ENCODE data around the gene WIPF3.
A peak's percentile ranks its signal among the peaks of the same experiment; 100 is the strongest.

The WIPF3 gene

GRCh38 chr7:29891766-29892165, 85.5 kb downstream of the WIPF3 start:
- Histone ChIP-seq H3K4me3 (ENCODE audit: low read length in 2 of 2) (no peak overlapping the region), H3K27me3 (ENCODE audit: control insufficient read depth in 1 of 2, insufficient read depth in 2 of 2, low read length in 2 of 2) (no peaks in the 10 kb centered on the region), H3K9ac (ENCODE audit: low read length in 2 of 2) (no peak overlapping the region), H3K4me1 (ENCODE audit: control insufficient read depth, insufficient read depth, low read length) (peaks cover 17% of the 10 kb centered on the region), H3K9me3 (ENCODE audit: control insufficient read depth in 2 of 2, low read length in 2 of 2) (no peaks in the 10 kb centered on the region), H3K36me3 (ENCODE audit: control insufficient read depth in 2 of 2, insufficient read depth in 2 of 2, low read length in 2 of 2) (no peaks in the 10 kb centered on the region), H3K27ac (ENCODE audit: low read length) (no peak overlapping the region)

DNA sequence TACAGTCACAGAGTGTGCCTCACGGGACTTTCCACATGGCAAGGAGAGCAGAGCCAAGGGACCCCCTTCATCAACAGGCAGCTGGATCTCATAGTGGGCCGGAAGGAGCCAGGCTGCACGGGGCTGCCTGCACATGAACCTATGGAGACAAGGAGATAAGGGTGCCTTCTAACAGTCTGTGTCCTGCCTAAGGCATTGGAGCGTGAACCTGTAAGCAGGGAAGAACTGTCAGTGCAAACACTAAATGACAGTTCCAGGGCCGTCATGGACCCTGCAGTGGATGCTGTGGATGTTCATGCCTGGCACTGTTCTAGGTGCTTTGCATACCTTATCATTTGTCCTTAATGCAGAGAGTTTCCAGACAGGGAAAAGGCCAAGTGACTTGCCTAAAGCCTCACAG, 85.9 kb downstream of the WIPF3 start:
- Histone ChIP-seq H3K4me1 (ENCODE audit: control insufficient read depth, insufficient read depth, low read length) (peaks cover 17% of the 10 kb centered on the region), H3K9me3 (ENCODE audit: control insufficient read depth in 2 of 2, low read length in 2 of 2) (no peaks in the 10 kb centered on the region), H3K9ac (ENCODE audit: low read length in 2 of 2) (no peak overlapping the region), H3K27ac (ENCODE audit: low read length) (no peak overlapping the region), H3K36me3 (ENCODE audit: control insufficient read depth in 2 of 2, insufficient read depth in 2 of 2, low read length in 2 of 2) (no peaks in the 10 kb centered on the region), H3K27me3 (ENCODE audit: control insufficient read depth in 1 of 2, insufficient read depth in 2 of 2, low read length in 2 of 2) (no peaks in the 10 kb centered on the region), H3K4me3 (ENCODE audit: low read length in 2 of 2) (no peak overlapping the region)

- Histone ChIP-seq H3K4me1 (ENCODE audit: control insufficient read depth, insufficient read depth, low read length) (peaks cover 17% of the 10 kb centered on the region), H3K36me3 (ENCODE audit: control insufficient read depth in 2 of 2, insufficient read depth in 2 of 2, low read length in 2 of 2) (no peaks in the 10 kb centered on the region), H3K27ac (ENCODE audit: low read length) (no peak overlapping the region), H3K9me3 (ENCODE audit: control insufficient read depth in 2 of 2, low read length in 2 of 2) (no peaks in the 10 kb centered on the region), H3K9ac (ENCODE audit: low read length in 2 of 2) (no peak overlapping the region), H3K4me3 (ENCODE audit: low read length in 2 of 2) (no peak overlapping the region), H3K27me3 (ENCODE audit: control insufficient read depth in 1 of 2, insufficient read depth in 2 of 2, low read length in 2 of 2) (no peaks in the 10 kb centered on the region)
Measured at GRCh38 chr7:29893351-29893965, 87.2 kb downstream of the WIPF3 start.

DNA sequence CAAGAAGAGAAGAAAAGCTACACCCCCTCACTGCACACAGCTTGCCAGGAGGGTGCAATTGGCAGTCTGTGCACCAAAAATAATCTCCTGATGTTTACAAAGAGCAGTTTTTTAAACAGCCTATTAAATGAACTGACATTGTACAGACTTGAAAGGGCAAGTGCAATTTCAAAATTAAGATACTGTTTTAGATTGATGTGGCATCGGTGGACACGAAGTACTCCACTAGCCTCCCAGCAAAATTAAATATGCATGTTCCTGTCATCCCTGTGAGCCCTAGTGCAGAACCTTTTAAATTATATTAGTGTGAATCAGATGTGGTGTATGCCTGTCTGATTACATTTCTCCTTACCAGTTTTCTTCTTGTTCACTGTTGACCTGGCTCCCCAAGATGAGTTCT, 87.9 kb downstream of the WIPF3 start:
- H3K27me3 ChIP-seq (ENCODE audit: control insufficient read depth in 1 of 2, insufficient read depth in 2 of 2, low read length in 2 of 2): no peaks in the 10 kb centered on the region
- no peaks in the 10 kb centered on the region for H3K36me3 ChIP-seq (ENCODE audit: control insufficient read depth in 2 of 2, insufficient read depth in 2 of 2, low read length in 2 of 2)
- H3K27ac ChIP-seq (ENCODE audit: low read length): no peak overlapping the region
- no peaks in the 10 kb centered on the region for H3K9me3 ChIP-seq (ENCODE audit: control insufficient read depth in 2 of 2, low read length in 2 of 2)
- H3K4me1 ChIP-seq (ENCODE audit: control insufficient read depth, insufficient read depth, low read length): peaks cover 10% of the 10 kb centered on the region
- H3K4me3 ChIP-seq (ENCODE audit: low read length in 2 of 2): peak overlapping the region in 1 of 2 donors; percentile 3
- no peak overlapping the region for H3K9ac ChIP-seq (ENCODE audit: low read length in 2 of 2)

DNA sequence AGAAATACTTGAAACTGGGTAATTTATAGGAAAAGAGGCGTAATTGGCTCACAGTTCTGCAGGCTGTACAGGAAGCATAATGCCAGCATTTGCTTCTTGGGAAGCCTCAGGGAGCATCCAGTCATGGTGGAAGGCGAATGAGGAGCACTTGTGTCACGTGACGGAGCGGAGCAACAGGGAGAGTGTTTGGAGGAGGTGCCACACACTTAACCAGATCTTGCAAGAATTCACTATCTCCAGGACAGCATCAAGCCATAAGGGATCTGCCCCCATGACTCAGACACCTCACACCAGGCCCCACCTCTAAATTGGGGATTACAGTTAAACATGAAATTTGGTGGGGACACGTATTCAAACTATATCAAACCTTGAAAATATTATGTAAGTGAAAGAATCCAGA, 89.3 kb downstream of the WIPF3 start:
- H3K9me3 ChIP-seq (ENCODE audit: control insufficient read depth in 2 of 2, low read length in 2 of 2): no peaks in the 10 kb centered on the region
- peaks cover 10% of the 10 kb centered on the region for H3K4me1 ChIP-seq (ENCODE audit: control insufficient read depth, insufficient read depth, low read length)
- no peaks in the 10 kb centered on the region for H3K36me3 ChIP-seq (ENCODE audit: control insufficient read depth in 2 of 2, insufficient read depth in 2 of 2, low read length in 2 of 2)

GRCh38 chr7:29896685-29897411, 90.5 kb downstream of the WIPF3 start:
- H3K9me3 ChIP-seq (ENCODE audit: control insufficient read depth in 2 of 2, low read length in 2 of 2): no peaks in the 10 kb centered on the region
- peaks cover 13% of the 10 kb centered on the region for H3K4me1 ChIP-seq (ENCODE audit: control insufficient read depth, insufficient read depth, low read length)
- no peak overlapping the region for H3K9ac ChIP-seq (ENCODE audit: low read length in 2 of 2)
- H3K27ac ChIP-seq (ENCODE audit: low read length): no peak overlapping the region
- no peaks in the 10 kb centered on the region for H3K27me3 ChIP-seq (ENCODE audit: control insufficient read depth in 1 of 2, insufficient read depth in 2 of 2, low read length in 2 of 2)
- no peaks in the 10 kb centered on the region for H3K36me3 ChIP-seq (ENCODE audit: control insufficient read depth in 2 of 2, insufficient read depth in 2 of 2, low read length in 2 of 2)
- H3K4me3 ChIP-seq (ENCODE audit: low read length in 2 of 2): no peak overlapping the region

More for the DNA sequence above, 89.3 kb downstream of the WIPF3 start:
- H3K27me3 ChIP-seq (ENCODE audit: control insufficient read depth in 1 of 2, insufficient read depth in 2 of 2, low read length in 2 of 2): no peaks in the 10 kb centered on the region
- H3K27ac ChIP-seq (ENCODE audit: low read length): no peak overlapping the region
- H3K4me3 ChIP-seq (ENCODE audit: low read length in 2 of 2): no peak overlapping the region
- no peak overlapping the region for H3K9ac ChIP-seq (ENCODE audit: low read length in 2 of 2)

DNA sequence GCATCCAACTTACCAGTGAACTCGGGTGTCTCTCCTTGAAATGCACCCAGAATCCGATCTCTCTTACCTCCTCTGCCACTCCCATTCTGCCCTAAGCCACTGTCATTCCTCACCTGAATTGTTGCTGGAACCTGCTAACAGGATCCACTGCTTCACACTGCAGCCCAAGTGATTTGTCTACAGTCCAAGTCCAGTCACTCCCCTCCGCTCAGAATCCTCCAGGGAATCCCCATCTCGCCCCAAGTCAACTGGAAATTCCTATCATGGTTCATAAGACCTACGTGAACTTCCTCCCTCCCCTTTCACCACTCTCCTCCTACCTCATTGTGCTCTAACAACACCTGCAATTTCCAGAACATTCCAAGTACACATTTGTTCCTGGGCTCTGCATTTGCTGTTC, 92.0 kb downstream of the WIPF3 start:
- Histone ChIP-seq H3K4me1 (ENCODE audit: control insufficient read depth, insufficient read depth, low read length) (peaks cover 13% of the 10 kb centered on the region), H3K27me3 (ENCODE audit: control insufficient read depth in 1 of 2, insufficient read depth in 2 of 2, low read length in 2 of 2) (no peaks in the 10 kb centered on the region), H3K4me3 (ENCODE audit: low read length in 2 of 2) (no peak overlapping the region), H3K9ac (ENCODE audit: low read length in 2 of 2) (no peak overlapping the region), H3K9me3 (ENCODE audit: control insufficient read depth in 2 of 2, low read length in 2 of 2) (no peaks in the 10 kb centered on the region), H3K36me3 (ENCODE audit: control insufficient read depth in 2 of 2, insufficient read depth in 2 of 2, low read length in 2 of 2) (no peaks in the 10 kb centered on the region), H3K27ac (ENCODE audit: low read length) (no peak overlapping the region)

- Histone ChIP-seq H3K9me3 (ENCODE audit: control insufficient read depth in 2 of 2, low read length in 2 of 2) (peaks cover 0 to 3% of the 10 kb centered on the region in 2 donors), H3K36me3 (ENCODE audit: control insufficient read depth in 2 of 2, insufficient read depth in 2 of 2, low read length in 2 of 2) (no peaks in the 10 kb centered on the region), H3K4me1 (ENCODE audit: control insufficient read depth, insufficient read depth, low read length) (peaks cover 3% of the 10 kb centered on the region), H3K4me3 (ENCODE audit: low read length in 2 of 2) (no peak overlapping the region), H3K27ac (ENCODE audit: low read length) (no peak overlapping the region), H3K27me3 (ENCODE audit: control insufficient read depth in 1 of 2, insufficient read depth in 2 of 2, low read length in 2 of 2) (no peaks in the 10 kb centered on the region), H3K9ac (ENCODE audit: low read length in 2 of 2) (no peak overlapping the region)
Measured at GRCh38 chr7:29900745-29901144, 94.4 kb downstream of the WIPF3 start.

GRCh38 chr7:29906200-29907022, 100.1 kb downstream of the WIPF3 start:
- peaks cover 3 to 5% of the 10 kb centered on the region in 2 donors for H3K9me3 ChIP-seq (ENCODE audit: control insufficient read depth in 2 of 2, low read length in 2 of 2)

DNA sequence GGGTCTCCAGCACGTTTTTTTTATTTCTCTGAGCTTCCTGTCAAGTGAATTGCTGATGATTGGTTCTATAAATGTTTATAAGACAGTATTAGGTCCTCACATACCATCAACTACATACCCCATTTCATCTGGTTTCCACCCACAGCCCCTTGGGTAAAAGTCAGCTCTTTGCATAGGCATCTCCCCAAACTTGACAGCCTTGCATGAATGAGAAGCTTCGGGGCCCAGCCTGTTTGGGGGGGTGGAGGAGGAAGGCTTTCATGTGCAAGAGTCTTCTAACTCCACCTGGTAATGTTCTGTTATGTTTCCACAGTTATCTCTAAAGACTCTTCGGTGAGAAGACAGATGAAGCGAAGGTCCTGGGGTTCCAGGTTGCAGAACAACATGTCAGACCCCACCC, 107.9 kb downstream of the WIPF3 start:
- no peak overlapping the region for H3K4me3 ChIP-seq (ENCODE audit: low read length in 2 of 2)
- H3K27me3 ChIP-seq (ENCODE audit: control insufficient read depth in 1 of 2, insufficient read depth in 2 of 2, low read length in 2 of 2): no peaks in the 10 kb centered on the region
- no peak overlapping the region for H3K27ac ChIP-seq (ENCODE audit: low read length)
- no peaks in the 10 kb centered on the region for H3K9me3 ChIP-seq (ENCODE audit: control insufficient read depth in 2 of 2, low read length in 2 of 2)
- peaks cover 9% of the 10 kb centered on the region for H3K4me1 ChIP-seq (ENCODE audit: control insufficient read depth, insufficient read depth, low read length)
- H3K9ac ChIP-seq (ENCODE audit: low read length in 2 of 2): no peak overlapping the region
- peaks cover 0 to 4% of the 10 kb centered on the region in 2 donors for H3K36me3 ChIP-seq (ENCODE audit: control insufficient read depth in 2 of 2, insufficient read depth in 2 of 2, low read length in 2 of 2)

More at GRCh38 chr7:29906200-29907022, 100.1 kb downstream of the WIPF3 start:
- no peaks in the 10 kb centered on the region for H3K27me3 ChIP-seq (ENCODE audit: control insufficient read depth in 1 of 2, insufficient read depth in 2 of 2, low read length in 2 of 2)
- no peaks in the 10 kb centered on the region for H3K36me3 ChIP-seq (ENCODE audit: control insufficient read depth in 2 of 2, insufficient read depth in 2 of 2, low read length in 2 of 2)
- no peak overlapping the region for H3K27ac ChIP-seq (ENCODE audit: low read length)
- H3K4me1 ChIP-seq (ENCODE audit: control insufficient read depth, insufficient read depth, low read length): no peaks in the 10 kb centered on the region
- H3K4me3 ChIP-seq (ENCODE audit: low read length in 2 of 2): no peak overlapping the region
- no peak overlapping the region for H3K9ac ChIP-seq (ENCODE audit: low read length in 2 of 2)
